Myocyte (in vitro differentiated cells): ENCODE results near the gene SPATS2. TPM values are rescaled to one million over a fixed set of nuclear protein-coding genes. Genes with fewer than 3 reads are reported as not detected.

ENCODE experiments used
- DNase-seq: peaks from one replicate; pipeline ENCODE4 v3.0.0-alpha.2; 2012; ENCODE audit warnings: low read depth
- total RNA-seq: library from RNA; depleted of rRNA; stranded (reverse); fragments of >200 nt; gene quantifications from 2 replicates; pipeline ENCODE4 v1.2.3, GENCODE V29; 2014

SPATS2 gene
- total RNA-seq, 1 donor from 2014 or later = 43.0 TPM

GRCh38 chr12:49567611-49568441 lies 200.6 kb downstream of the SPATS2 start, which contains the start of gene MCRS1:
TSS of gene MCRS1 (minus strand) at chr12:49568142. CDS start at chr12:49566731, 1,411 bp downstream.
- peak; percentile 91 for DNase-seq

- no peak for DNase-seq
Measured at GRCh38 chr12:49568442-49569162, 201.3 kb downstream of the SPATS2 start.

Other genes starting within 250 kb of the SPATS2 start
- 1,860 and 2,094 TPM in 2 replicates for gene TUBA1B, start 236.1 kb upstream of the SPATS2 start, total RNA-seq
- 2,694 and 2,699 TPM in 2 replicates for gene TUBA1A, start 178.4 kb upstream of the SPATS2 start, total RNA-seq
- gene TUBA1C, start 102.4 kb upstream of the SPATS2 start, total RNA-seq = 547 and 595 TPM in 2 replicates
- gene PRPH, start 72.3 kb upstream of the SPATS2 start, total RNA-seq = 0.05 TPM in 1 of 2 replicates, not detected in the other
- gene TROAP, start 44.2 kb upstream of the SPATS2 start, total RNA-seq = 1.1 TPM in 1 of 2 replicates, not detected in the other
- 37.7 and 119 TPM in 2 replicates for gene C1QL4, start 30.3 kb upstream of the SPATS2 start, total RNA-seq
- 0.62 and 1.0 TPM in 2 replicates for gene DNAJC22, start 20.6 kb upstream of the SPATS2 start, total RNA-seq
- gene KCNH3, start 171.6 kb downstream of the SPATS2 start, total RNA-seq = 8.9 and 11.9 TPM in 2 replicates
- gene MCRS1, start 200.7 kb downstream of the SPATS2 start, total RNA-seq = 72.1 and 98.1 TPM in 2 replicates
- gene FAM186B, start 238.2 kb downstream of the SPATS2 start, total RNA-seq = 0.10 and 0.27 TPM in 2 replicates